ENCODE measurements around the gene ATXN1.
A peak's percentile ranks its signal among the peaks of the same experiment; 100 is the strongest.
"Not testable (repeated sequence)": the region's sequence is repeated elsewhere in the genome, so short reads cannot be mapped to it uniquely, and the experiment has no call there.

Gene ATXN1

GRCh38 chr6:16291739-16292138 lies 469.5 kb downstream of the ATXN1 start:
- no peak for DNase-seq

- no peak for DNase-seq
These were observed 473.1 kb downstream of the ATXN1 start for GRCh38 chr6:16288163-16288562.

GRCh38 chr6:16286151-16286522 lies 475.1 kb downstream of the ATXN1 start:
- DNase-seq: peak; percentile 39

- DNase-seq: no peak
These were observed 475.7 kb downstream of the ATXN1 start for GRCh38 chr6:16285467-16286150.

GRCh38 chr6:16284472-16284871 lies 476.8 kb downstream of the ATXN1 start:
- DNase-seq: no peak

GRCh38 chr6:16282370-16282769 lies 478.9 kb downstream of the ATXN1 start:
- DNase-seq: no peak

GRCh38 chr6:16279243-16279642 lies 482.0 kb downstream of the ATXN1 start:
- no peak for DNase-seq

GRCh38 chr6:16278750-16279149 lies 482.5 kb downstream of the ATXN1 start:
- DNase-seq: no peak

GRCh38 chr6:16278048-16278724 lies 483.1 kb downstream of the ATXN1 start:
- DNase-seq: no peak

GRCh38 chr6:16277101-16277981 lies 483.9 kb downstream of the ATXN1 start:
- peak; percentile 43 for DNase-seq

- no peak for DNase-seq
These were observed 486.2 kb downstream of the ATXN1 start for GRCh38 chr6:16274885-16275589.

- DNase-seq: no peak
These were observed 486.8 kb downstream of the ATXN1 start for GRCh38 chr6:16274483-16274882.

- DNase-seq: no peak
These were observed 488.0 kb downstream of the ATXN1 start for GRCh38 chr6:16273256-16273655.

GRCh38 chr6:16272201-16272600 lies 489.1 kb downstream of the ATXN1 start:
- DNase-seq: no peak

GRCh38 chr6:16271428-16271827 lies 489.8 kb downstream of the ATXN1 start:
- no peak for DNase-seq

GRCh38 chr6:16270178-16270794 lies 491.0 kb downstream of the ATXN1 start:
- DNase-seq: no peak

GRCh38 chr6:16269442-16270070 lies 491.7 kb downstream of the ATXN1 start:
- DNase-seq: not testable (repeated sequence)

- no peak for DNase-seq
These were observed 493.6 kb downstream of the ATXN1 start for GRCh38 chr6:16267428-16268263.

- DNase-seq: no peak
These were observed 495.6 kb downstream of the ATXN1 start for GRCh38 chr6:16265351-16266341.

- no peak for DNase-seq
These were observed 496.5 kb downstream of the ATXN1 start for GRCh38 chr6:16264785-16265184.
